NOMO-1 (cell line): ENCODE results near the gene GOLIM4.
"Not testable (repeated sequence)": the region's sequence is repeated elsewhere in the genome, so short reads cannot be mapped to it uniquely, and the experiment has no call there.

ENCODE experiments used
- DNase-seq, 2 experiments: peaks; one replicate each; lab custom pipeline; 2025; ENCODE audit not compliant: unreplicated experiment in 2 of 2; lab: John Stamatoyannopoulos, UW

GOLIM4 gene

GRCh38 chr3:168095611-168096209, at the start of gene GOLIM4:
Gene GOLIM4, minus strand, starts transcription at chr3:168095924. Its CDS starts 639 bp downstream, at chr3:168095285.
- DNase-seq = peak; percentile 98

GRCh38 chr3:168141405-168141998, 45.8 kb upstream of the GOLIM4 start:
- peak; percentile 26 to 56 for DNase-seq

DNA sequence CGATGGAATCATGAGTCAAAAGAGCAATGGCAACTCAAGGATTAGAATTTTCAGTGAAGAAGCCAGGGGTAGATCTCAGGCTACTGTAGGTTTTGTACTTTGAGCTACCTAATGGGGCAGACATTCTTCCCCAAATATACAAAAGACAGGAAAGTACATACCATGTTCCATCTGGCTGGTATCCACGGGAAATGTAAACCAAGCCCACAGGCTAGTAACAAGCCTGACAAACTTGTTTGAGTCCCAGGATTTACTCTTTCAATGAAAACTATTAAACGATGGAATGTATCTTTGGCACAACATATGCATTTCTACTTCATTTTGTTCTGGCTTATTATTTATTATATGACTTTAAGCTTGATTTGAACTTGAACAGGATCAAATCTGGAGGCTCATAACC, 44.2 kb upstream of the GOLIM4 start:
- DNase-seq = no peak

DNA sequence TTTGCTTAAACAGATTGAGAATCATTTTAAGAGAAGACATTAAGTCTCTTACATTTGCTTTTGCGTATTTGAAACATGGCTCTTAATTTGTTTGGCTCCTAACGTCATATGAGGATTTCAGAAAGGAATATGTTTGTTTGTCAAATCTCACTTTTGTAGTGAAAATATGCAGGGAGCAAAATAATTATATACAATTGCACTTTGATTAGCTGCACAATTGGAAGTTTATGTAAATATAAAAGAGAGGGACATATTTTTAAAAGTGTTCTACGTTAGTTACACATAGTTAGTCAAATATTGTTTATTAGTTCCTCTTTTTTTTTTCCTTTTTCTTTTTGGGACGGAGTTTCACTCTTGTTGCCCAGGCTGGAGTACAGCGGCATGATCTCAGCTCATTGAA, 42.7 kb upstream of the GOLIM4 start:
- peak in 1 of 2 experiments; percentile 53 for DNase-seq

DNA sequence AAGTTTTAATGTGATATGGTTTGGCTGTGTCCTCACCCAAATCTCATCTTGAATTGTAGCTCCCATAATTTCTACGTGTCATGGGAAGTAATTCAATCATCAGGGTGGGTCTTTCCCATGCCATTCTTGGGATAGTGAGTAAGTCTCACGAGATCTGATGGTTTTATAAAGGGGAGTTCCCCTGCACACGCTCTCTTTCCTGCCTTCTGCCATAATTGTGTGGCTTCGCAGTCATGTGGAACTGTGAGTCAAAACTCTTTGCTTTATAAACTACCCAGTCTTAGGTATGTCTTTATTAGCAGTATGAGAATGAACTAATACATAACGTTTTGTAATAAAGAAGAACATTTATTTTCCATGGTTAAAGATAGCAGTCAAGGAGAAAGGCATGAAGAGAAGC, 39.2 kb upstream of the GOLIM4 start:
- no peak for DNase-seq

DNA sequence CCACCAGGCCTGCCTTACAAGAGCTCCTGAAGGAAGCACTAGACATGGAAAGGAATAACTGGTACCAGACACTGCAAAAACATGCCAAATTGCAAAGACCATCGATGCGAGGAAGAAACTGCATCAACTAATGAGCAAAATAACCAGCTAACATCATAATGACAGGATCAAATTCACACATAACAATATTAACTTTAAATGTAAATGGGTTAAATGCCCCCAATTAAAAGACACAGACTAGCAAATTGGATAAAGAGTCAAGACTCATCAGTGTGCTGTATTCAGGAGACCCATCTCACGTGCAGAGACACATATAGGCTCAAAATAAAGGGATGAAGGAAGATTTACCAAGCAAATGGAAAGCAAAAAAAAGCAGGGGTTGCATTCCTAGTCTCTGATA, 34.5 kb upstream of the GOLIM4 start:
- DNase-seq = not testable (repeated sequence)

DNA sequence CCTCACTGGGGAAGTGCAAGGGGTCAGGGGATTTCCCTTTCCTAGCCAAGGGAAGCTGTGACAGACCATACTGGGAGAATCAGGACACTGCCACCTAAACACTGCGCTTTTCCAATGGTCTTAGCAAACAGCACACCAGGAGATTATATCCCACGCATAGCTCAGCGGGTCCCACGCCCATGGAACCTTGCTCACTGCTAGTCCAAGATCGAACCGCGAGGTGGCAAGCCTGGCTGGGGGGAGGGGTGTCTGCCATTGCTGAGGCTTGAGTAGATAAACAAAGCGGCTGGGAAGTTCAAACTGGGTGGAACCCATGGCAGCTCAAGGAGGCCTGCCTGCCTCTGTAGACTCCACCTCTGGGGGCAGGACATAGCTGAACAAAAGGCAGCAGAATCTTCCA, 32.7 kb upstream of the GOLIM4 start:
- not testable (repeated sequence) for DNase-seq

DNA sequence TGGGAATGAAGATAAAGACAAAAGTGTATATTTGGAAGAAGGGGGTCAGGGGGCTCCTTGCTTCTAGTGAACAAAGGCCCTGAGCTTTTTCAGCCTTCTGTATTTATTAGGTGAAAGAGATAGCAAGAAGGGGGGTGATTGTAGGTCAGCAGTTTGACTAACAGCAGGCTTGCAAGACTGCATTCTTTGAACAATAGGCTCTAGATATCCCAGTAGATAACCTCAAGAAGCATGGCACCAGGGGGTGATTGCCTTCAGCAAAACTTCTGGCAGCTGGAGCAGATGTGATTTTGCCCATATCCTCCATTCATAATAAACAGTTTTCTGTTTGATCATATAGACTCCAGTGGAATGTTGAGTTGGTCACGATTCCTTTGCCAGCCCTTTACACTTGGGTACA, 31.7 kb upstream of the GOLIM4 start:
- DNase-seq = no peak

DNA sequence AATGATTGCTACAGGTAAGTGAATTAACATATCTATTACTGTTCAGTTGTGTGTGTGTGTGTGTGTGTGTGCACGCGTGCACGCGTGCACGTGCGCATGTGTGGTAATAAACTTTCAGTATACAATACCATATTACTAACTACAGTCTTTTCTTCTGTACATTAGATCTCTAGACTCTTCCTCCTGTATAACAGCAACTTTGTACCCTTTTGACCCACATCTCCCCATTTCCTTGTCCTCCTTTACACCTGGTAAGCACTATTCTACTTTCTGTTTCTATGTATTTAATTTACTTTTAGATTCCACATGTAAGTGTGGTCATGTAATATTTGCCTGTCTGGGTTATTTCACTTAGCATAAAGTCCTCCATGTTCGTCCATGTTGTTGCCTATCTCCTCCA, 29.1 kb upstream of the GOLIM4 start:
- no peak for DNase-seq

DNA sequence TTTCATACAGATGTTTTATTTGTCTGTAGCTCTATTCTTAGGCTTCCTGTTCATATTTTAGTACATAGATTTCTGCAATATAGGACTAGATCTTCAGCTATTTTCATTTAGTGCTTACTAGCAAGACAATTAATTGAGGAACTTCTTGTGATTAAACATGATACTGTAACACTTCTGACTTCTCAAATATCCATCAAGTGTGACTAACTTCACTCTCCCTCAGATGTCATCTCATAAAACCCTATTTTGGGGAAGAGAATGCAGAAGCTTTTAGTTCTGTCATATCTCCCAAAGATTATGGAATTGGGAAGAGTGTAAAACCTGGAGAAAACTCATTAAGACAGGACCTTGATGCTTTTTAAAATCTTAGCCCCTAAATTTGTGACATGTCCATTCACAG, 28.6 kb upstream of the GOLIM4 start:
- DNase-seq = no peak

DNA sequence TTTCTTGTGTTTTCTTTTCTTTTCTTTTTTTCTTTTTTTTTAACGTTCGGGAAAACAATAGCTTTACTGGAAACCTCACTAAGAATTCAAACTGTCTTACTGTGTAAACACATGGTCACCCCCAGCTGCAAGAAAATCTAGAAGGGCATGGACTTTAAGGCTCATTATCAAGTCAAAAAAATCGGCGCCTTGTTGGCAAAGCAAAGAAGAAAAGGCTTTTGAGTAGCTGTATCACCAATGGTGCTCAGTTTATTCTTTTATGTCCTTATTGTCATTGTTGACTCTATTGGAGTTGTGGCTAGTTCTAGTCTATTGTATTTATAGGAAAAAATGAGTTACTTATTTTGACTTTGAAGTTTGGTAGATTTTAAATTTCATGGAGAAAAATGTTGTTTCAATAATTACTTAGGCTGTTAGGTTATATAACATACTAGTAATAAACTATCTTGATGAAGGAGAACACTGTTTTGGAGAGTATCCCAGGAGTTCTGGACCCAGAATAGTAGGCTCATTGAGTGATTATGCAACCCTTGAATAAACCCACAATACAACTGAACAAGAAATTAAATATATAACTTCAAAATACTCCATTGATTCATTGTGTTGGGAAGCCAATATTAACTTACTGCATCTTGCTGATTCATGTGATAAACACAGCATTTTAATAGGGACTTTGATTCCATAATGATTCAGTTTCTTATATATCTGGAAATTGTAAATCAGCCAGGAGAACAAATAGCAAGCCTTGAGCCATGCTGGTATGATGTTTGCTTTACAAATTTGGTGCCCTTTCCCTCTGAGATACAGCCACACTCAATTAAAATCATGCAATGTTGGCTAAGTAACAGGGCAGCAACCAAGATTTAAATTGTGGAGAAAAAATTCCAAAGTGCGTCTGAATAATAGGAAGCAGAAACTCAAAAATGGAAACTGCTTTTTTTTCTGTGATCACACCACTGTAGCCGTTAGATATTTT, 27.8 kb upstream of the GOLIM4 start:
- DNase-seq = no peak

DNA sequence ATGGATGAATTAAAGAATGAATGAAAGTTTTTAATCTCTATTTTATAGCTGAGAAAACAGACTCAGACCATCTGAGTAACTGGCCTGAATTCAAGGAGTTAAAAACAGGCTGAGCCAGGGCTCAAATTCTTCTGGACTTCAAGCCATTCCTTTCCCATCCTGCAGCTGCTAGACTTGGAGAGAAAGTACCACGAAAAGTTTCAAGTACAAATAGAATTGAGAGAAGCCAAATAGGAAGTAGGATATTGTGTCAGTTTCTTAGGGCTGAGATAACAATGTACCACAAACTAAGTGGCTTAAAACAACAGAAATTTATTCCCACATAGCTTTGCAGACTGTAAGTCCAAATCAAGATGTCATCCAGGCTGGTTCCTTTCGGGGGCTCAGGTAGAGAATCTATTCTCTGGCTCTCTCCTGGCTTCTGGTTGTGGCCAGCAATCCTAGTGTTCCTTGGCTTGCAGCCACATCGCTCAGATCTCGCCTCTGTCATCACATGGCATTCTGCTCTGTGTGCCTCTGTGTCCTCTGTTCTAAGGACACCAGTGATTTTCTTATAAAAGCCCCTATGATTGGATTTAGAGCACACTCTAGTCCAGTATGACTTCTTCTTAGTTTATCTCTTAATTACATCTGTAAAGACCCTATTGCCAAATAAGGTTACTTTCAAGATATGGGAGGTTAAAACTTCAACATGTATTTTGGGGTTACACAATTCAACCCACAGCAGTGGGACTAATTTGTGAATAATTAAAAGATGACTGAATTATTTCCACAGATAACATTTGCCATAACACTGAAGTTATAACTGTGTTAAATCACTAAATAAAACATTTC, 25.7 kb upstream of the GOLIM4 start:
- no peak for DNase-seq

GRCh38 chr3:168117853-168118313, 22.2 kb upstream of the GOLIM4 start:
- DNase-seq = no peak

DNA sequence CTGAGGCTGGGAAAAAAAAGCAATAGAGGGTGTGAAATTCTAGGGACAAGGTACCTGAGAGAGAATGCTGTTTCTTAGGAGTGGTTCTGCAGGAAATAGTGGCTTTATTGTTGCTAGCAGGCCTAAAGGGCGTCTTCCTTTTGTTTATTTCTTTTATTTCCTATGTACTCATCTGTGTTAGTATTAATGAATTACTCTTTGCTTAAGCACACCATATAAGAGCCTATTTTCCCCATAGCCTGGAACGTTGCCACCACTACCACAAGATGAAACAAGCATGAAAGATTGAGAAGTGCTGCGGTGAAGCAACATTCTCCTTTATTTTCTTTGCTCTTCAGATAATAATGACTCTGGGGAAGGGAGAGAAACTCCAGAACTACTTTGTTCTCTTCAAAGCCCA, 21.3 kb upstream of the GOLIM4 start:
- no peak for DNase-seq

DNA sequence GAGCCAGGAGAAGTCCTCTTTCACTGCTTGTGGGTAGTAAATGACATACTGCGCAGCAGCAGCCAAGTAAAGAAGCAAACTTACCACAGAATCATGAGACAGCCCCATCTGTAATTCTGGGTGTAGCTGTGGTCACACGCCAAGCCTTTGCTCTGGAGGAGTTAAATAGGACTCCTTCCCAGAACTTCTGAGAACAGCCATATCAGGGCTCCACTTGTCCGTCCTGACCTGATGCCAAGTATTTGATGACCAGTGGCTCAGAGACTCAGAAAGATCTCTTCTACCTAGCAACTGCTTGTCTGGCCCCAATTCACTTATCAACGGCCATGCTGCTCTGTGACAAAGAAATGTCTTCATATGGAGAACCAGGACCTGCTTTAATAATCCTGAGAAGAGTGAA, 20.6 kb upstream of the GOLIM4 start:
- DNase-seq = no peak

DNA sequence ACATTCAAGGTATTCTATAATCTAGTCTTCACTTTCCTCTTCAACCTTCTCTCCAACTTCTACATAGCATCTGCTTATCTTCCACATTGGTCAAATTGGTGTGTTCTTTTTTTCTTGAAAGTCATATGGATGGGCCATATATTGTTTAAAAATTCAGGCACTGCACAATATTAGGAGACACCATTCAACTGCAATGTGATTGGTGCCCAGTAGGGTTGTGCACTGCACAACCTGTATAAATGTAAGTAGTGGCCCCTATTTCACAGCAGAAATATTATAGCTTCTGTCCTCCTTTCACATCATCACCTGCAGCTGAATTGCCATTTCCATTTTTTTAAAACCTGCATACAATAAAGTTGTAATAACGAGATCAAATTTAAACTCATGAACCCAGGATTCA, 18.1 kb upstream of the GOLIM4 start:
- no peak for DNase-seq

DNA sequence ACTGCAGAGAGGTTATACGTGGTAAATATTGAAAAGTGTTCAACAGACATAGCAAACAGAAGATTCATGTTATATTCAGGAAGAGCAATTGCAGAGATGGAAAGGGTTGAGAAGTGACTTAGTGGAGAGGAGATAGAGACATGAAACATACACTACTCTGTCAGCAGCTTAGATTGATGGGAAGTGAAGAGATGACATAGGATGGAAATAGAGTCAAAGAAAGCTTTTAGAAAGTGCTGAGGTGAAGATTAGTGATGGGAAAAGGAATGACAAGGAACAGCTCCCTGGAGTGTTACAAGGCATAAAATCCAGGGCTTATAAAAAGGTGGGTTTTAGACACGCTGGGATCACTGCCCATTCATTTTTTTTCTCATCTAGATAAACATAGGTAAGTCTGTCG, 17.2 kb upstream of the GOLIM4 start:
- DNase-seq = no peak

GRCh38 chr3:168104361-168104760, 8.6 kb upstream of the GOLIM4 start:
- no peak for DNase-seq

DNA sequence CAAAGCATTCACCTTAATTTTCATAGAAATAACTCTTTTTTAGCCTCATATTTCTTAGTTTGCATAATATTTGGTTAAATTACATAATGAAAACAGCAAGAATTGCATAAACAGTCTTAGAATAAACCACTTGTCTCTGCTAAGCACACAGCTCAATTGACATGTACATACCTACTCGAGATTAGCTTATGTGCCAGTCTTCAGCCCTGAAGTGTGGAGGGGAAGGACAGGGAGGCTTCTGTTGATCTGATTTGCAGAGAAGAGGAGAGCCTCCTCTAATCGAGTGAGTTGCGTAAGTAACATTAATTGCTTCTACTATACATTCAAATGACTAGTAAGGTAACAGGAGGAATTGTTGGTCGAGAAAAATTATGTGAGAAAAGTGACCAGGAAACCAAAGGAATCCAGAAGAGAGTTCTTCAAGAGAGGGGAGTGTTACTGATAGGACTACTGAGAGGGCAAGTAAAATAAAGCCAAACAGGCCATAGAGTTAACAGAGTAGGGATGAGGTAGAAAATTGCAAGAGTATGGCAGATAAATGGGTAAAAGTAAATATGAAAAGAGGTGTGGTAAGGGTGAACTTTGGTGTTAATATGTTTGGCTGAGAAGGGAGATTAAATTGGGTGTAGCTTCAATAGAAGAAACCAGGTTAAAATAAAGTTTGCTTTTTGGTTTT, 7.1 kb upstream of the GOLIM4 start:
- no peak for DNase-seq

DNA sequence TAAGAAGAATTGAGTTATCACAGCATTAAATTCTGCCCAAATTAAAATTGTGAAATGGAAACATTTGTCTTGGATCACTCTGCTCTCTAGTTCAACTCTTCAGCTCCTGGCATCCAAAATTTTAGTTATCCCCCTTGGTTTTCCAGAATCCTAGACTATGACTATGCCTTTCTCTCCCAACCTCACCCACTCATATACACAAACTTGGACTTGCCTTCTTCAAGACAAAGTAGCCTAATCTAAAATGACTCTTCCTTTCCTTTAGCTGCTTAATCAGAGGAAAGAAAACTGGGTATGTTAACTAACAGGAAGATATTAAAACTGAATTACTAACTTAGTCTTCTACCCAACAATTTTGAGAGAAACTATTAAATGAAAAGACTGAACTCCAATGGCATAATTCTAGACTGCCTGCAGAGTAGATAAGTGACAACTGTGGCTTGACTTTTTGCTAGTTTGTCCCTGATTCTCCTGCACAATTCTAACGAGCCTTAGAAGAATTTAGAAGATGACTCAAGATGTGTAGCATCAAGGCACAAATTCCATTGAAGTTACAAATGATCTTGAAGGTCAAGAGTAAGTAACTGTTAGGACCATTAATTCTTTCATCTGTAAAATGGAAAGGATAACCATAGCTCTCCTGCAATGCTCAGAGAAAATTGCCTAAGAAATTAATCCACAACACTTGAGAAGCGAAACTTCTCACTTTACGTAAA, 5.2 kb upstream of the GOLIM4 start:
- DNase-seq = no peak
